Heart left ventricle (tissue), 16 donors: Measurements from ENCODE around the gene UBE2M. TPM values are rescaled to one million over a fixed set of nuclear protein-coding genes. Genes with fewer than 3 reads are reported as not detected.

Source experiments
- ATAC-seq, 4 donors: fragments of 200-7000 bp; cut with Tn5 transposase; one replicate each; pipeline ENCODE4 v1.9.1; 2020 to 2022; ENCODE audit warnings: moderate library complexity in 4 of 4, mild to moderate bottlenecking in 3 of 4, moderate number of reproducible peaks in 1 of 4
- DNase-seq, 5 donors: peaks; one replicate each; pipeline ENCODE4 v3.0.0-alpha.2; 2020
- H3K27ac ChIP-seq, 12 donors: fragments of 200-600 bp; sonication (generic) in 4 of 12; one replicate each; pipeline versions ENCODE4 v1.5.0 to v1.8.0; 2016 to 2022; ENCODE audit warnings: mild to moderate bottlenecking in 2 of 12
- H3K27me3 ChIP-seq, 9 donors: fragments of 200-600 bp; sonication (generic) in 2 of 9; one replicate each; pipeline versions ENCODE4 v1.5.1 to v1.8.0; 2016 to 2022; ENCODE audit warnings: mild to moderate bottlenecking in 3 of 9
- H3K36me3 ChIP-seq, 9 donors: fragments of 200-600 bp; sonication (generic) in 2 of 9; one replicate each; pipeline versions ENCODE4 v1.5.0 to v1.8.0; 2018 to 2022; ENCODE audit warnings: mild to moderate bottlenecking in 2 of 9
- H3K4me1 ChIP-seq, 12 donors: fragments of 200-600 bp; sonication (generic) in 4 of 12; one replicate each; pipeline versions ENCODE4 v1.5.0 to v1.8.0; 2016 to 2022; ENCODE audit warnings: mild to moderate bottlenecking in 3 of 12
- H3K4me3 ChIP-seq, 12 donors: fragments of 200-600 bp; sonication (generic) in 4 of 12; one replicate each; pipeline versions ENCODE4 v1.5.0 to v1.8.0; 2017 to 2022; ENCODE audit warnings: mild to moderate bottlenecking in 9 of 12, moderate library complexity in 4 of 12
- H3K9me3 ChIP-seq, 12 donors: fragments of 200-600 bp; sonication (generic) in 4 of 12; one replicate each; pipeline versions ENCODE4 v1.5.0 to v1.8.0; 2016 to 2022; ENCODE audit warnings: mild to moderate bottlenecking in 1 of 12
- CTCF ChIP-seq, 12 donors: fragments of 200-600 bp; sonication (generic) in 4 of 12; IDR thresholded peaks; one replicate each; pipeline versions ENCODE4 v1.5.0 to v1.8.0; 2018 to 2022; ENCODE audit warnings: antibody characterized with exemption in 12 of 12, mild to moderate bottlenecking in 5 of 12
- POLR2A ChIP-seq, 2 donors: fragments of 450-650 bp; IDR thresholded peaks; one replicate each; pipeline ENCODE4 v1.6.1; 2017; ENCODE audit warnings: antibody characterized with exemption in 2 of 2, mild to moderate bottlenecking in 2 of 2, moderate library complexity in 2 of 2
- WGBS, 4 donors: extraction: QIAGEN DNeasy Blood & Tissue Kit in 2 of 4; methylation state at CpG; one replicate each; pipeline versions ENCODE4 v1.1.5 to v1.1.7; 2013 to 2018; 5-methylcytosine and 5-hydroxymethylcytosine counted together
- intact Hi-C, 10 donors: fragments of 100-400 bp; cut with DNase I; formaldehyde crosslinking; loops; one replicate each; pipeline versions ENCODE4 v1.11.1 to v1.14.2; 2022
- polyA plus RNA-seq, 2 donors: library from polyadenylated mRNA; stranded (reverse); fragments of 200-250 nt; gene quantifications; one replicate each; pipeline ENCODE4 v1.2.3, GENCODE V29; 2013
- total RNA-seq, 9 donors: library from RNA; depleted of rRNA in 2 of 9; stranded (reverse); fragments of >200 nt in 2 of 9; fragmentation: NEBNext Ultra II Directional in 3 of 9; extraction: Animal tissue kit (Norgen Biotek cat#: 25700) in 3 of 9; gene quantifications; one replicate each; pipeline versions ENCODE4 v1.1.0 to v1.2.4, GENCODE V29; 2016 to 2023
- donor health status: ischemic (EF 13 %, LVEDD 7.1; RV severe dilation, severe dysfunction).
- donor health status: healthy with polysubstance abuse.
- donor health status: DM: no; HTN: yes; CAD: no.
- donor health status: DM: no; HTN: no; CAD: no.
- donor health status: ischemic (EF 25% LVEDD 6.9; RV normal size, moderate dysfunction).
- donor health status: ischemic (EF 25% LVEDD 5.7; RV mildly dilated, moderate dysfunction).
- donor health status: healthy.
- donor health status: DM: yes; HTN: yes; CAD: no.
- donor health status: ischemic (EF 35%, LVEDD 5.7; RV mildly dilated, moderate dysfunction).
- donor health status: nonischemic (EF 11% LVEDD 7.7; RV severe dilation, severe dysfunction).
- donor health status: DM: yes; HTN: yes; CAD: no.
- donor health status: PGD.
- donor health status: ischemic (EF 29% LVEDD 5.4; RV normal size, mild dysfunction).
- donor health status: nonischemic (EF 23%, LVEDD 6.1; RV moderate dilation, normal function).

UBE2M gene
- total and polyA plus RNA-seq, 11 donors: 35.3 to 139 (median 114) TPM

- Histone ChIP-seq H3K9me3 (no peaks in the 10 kb centered on the region), H3K27me3 (no peaks in the 10 kb centered on the region), H3K27ac (no peak overlapping the region), H3K4me3 (no peak overlapping the region), H3K4me1 (peaks cover 5 to 42% (median 33%) of the 10 kb centered on the region in 12 donors), H3K36me3 (peaks cover 0 to 84% (median 74%) of the 10 kb centered on the region in 9 donors)
- 92 to 95% (median 94%) methylated on average over 18 of the region's 18 CpGs for WGBS, 4 donors
- TF ChIP-seq POLR2A (IDR thresholded peaks at IDR 0.05) (no peak), CTCF (IDR thresholded peaks at IDR 0.05) (no peak)
- ATAC-seq (no peak), DNase-seq (peak in 1 of 5 donors; percentile 11)
- intact Hi-C loops: no loop called here
Measured at GRCh38 chr19:58551577-58552471, 6.6 kb downstream of the UBE2M start.

GRCh38 chr19:58551123-58551497 is 7.3 kb downstream of the UBE2M start:
- TF ChIP-seq POLR2A (IDR thresholded peaks at IDR 0.05): no peak
- TF ChIP-seq CTCF (IDR thresholded peaks at IDR 0.05): no peak
- H3K9me3 ChIP-seq: no peaks in the 10 kb centered on the region
- H3K27ac ChIP-seq: no peak overlapping the region
- H3K36me3 ChIP-seq: peaks cover 0 to 82% (median 67%) of the 10 kb centered on the region in 9 donors
- H3K4me1 ChIP-seq: peaks cover 9 to 42% (median 33%) of the 10 kb centered on the region in 12 donors
- intact Hi-C loops: no loop called here
- ATAC-seq (no peak), DNase-seq (no peak)
- WGBS, 4 donors: 36 to 61% (median 50%) methylated on average over 1 of the region's 1 CpG
- H3K4me3 ChIP-seq: no peak overlapping the region
- no peaks in the 10 kb centered on the region for H3K27me3 ChIP-seq

GRCh38 chr19:58550362-58551122 is 7.9 kb downstream of the UBE2M start:
- ATAC-seq (no peak), DNase-seq (peak in 1 of 5 donors; percentile 18)
- Histone ChIP-seq H3K36me3 (peaks cover 0 to 82% (median 68%) of the 10 kb centered on the region in 9 donors), H3K27me3 (no peaks in the 10 kb centered on the region), H3K9me3 (no peaks in the 10 kb centered on the region), H3K4me3 (no peak overlapping the region), H3K4me1 (peaks cover 15 to 43% (median 33%) of the 10 kb centered on the region in 12 donors), H3K27ac (no peak overlapping the region)
- intact Hi-C loops: no loop called here
- TF ChIP-seq CTCF (IDR thresholded peaks at IDR 0.05) (no peak), POLR2A (IDR thresholded peaks at IDR 0.05) (no peak)
- WGBS, 4 donors: 85 to 93% (median 87%) methylated on average over 13 of the region's 13 CpGs
